Activated T-helper 17 cell treated with anti-CD3 and anti-CD28 coated beads, Interleukin-2, amount 50 U/mL, for 72 hours (primary cell): ENCODE results near the gene ANP32A. TPM values are rescaled to one million over a fixed set of nuclear protein-coding genes. Genes with fewer than 3 reads are reported as not detected.

Experiments used
- ATAC-seq: fragments of 150-1000 bp; cut with Tn5 transposase; replicated peaks from 2 replicates; pipeline ENCODE4 v1.10.0; 2021; ENCODE audit warnings: mild to moderate bottlenecking, moderate library complexity
- H3K27ac Mint-ChIP-seq: one replicate; pipeline ENCODE4 v1.8.0; 2022; ENCODE audit warnings: mixed read lengths
- H3K27me3 Mint-ChIP-seq: one replicate; pipeline ENCODE4 v1.8.0; 2022; ENCODE audit warnings: mixed read lengths
- H3K36me3 Mint-ChIP-seq: one replicate; pipeline ENCODE4 v1.8.0; 2022; ENCODE audit warnings: low read depth, mild to moderate bottlenecking, mixed read lengths
- H3K4me1 Mint-ChIP-seq: one replicate; pipeline ENCODE4 v1.8.0; 2022; ENCODE audit warnings: mixed read lengths
- H3K4me3 Mint-ChIP-seq: one replicate; pipeline ENCODE4 v1.8.0; 2022; ENCODE audit warnings: mild to moderate bottlenecking, mixed read lengths
- H3K9me3 Mint-ChIP-seq: one replicate; pipeline ENCODE4 v1.8.0; 2022; ENCODE audit warnings: mixed read lengths
- total RNA-seq, 2 donors: library from RNA; stranded (reverse); gene quantifications; one replicate each; pipeline ENCODE4 v1.2.3, GENCODE V29; 2022

The ANP32A gene
- total RNA-seq, 2 donors from 2014 or later = 130 to 221 TPM

DNA sequence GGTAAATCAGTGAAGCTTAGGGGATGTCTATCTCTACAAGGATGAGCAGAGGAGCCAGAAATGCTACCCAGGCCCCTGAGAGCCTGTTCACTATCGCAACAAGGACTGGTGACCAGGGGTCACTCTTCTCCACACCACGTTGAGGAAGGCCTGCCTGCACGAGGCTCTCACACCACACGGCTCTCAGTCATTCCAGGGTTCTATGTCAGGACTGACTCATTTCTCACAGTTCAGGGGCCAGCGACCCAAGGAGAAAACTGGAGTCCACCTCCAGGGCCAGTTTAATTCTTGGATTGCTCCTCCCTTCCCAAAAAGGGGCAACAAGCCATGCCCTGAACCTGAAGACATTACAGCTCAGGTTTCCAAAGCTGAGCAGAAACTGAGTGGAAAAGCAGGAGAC, 33.9 kb downstream of the ANP32A start:
- no peak overlapping the region for H3K4me3 Mint-ChIP-seq
- no peaks in the 10 kb centered on the region for H3K27me3 Mint-ChIP-seq
- H3K36me3 Mint-ChIP-seq = peaks cover 80% of the 10 kb centered on the region

DNA sequence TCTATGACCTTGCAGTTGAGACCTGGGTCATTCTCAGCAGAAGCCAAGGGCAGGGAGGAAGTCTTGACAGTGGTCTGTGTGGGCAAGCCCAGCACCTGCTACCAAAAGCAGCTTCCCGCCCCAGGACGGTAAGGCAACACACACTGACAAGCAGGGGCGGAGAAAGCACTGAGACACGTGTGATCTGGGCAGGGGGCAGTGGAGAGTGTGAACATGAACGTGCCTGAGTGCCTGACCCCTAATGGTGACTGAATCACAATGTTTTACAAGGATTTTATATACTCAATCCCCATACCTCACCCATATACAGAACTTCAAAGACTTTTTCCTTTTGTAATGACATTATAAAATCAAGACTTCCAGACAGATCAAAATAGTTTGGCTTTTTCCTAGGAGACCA, 35.2 kb downstream of the ANP32A start:
- Mint-ChIP-seq H3K9me3 (no peaks in the 10 kb centered on the region), H3K27me3 (no peaks in the 10 kb centered on the region), H3K27ac (peak overlapping the region; percentile 24), H3K4me3 (no peak overlapping the region), H3K4me1 (peaks cover 10% of the 10 kb centered on the region), H3K36me3 (peaks cover 91% of the 10 kb centered on the region)
- ATAC-seq = no peak

More for the DNA sequence above, 33.9 kb downstream of the ANP32A start:
- H3K9me3 Mint-ChIP-seq = no peaks in the 10 kb centered on the region
- ATAC-seq = no peak
- peak overlapping the region; percentile 24 for H3K27ac Mint-ChIP-seq
- H3K4me1 Mint-ChIP-seq = peaks cover 20% of the 10 kb centered on the region

DNA sequence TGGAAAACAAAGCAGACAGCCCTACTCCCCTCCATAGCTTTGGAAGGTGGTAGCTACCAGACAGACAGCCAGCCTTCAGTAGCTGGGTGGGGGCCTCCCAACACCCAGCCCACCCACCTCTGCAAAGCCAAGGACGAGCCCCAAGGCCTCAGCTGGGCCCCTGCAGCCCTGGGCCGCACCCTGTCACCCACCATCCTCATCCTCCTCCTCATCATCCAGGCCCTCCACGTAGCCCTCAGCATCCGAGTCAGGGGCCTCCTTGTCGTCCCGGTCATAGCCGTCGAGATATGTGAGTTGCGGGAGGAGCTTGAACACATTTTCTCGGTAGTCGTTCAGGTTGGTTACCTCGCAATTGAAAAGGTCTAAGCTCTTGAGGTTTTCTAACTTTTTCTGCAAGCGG, 36.5 kb downstream of the ANP32A start:
- Mint-ChIP-seq H3K36me3 (peaks cover 96% of the 10 kb centered on the region), H3K9me3 (no peaks in the 10 kb centered on the region), H3K27ac (peak overlapping the region; percentile 82), H3K4me1 (peaks cover 10% of the 10 kb centered on the region), H3K4me3 (no peak overlapping the region), H3K27me3 (no peaks in the 10 kb centered on the region)
- ATAC-seq = no peak

DNA sequence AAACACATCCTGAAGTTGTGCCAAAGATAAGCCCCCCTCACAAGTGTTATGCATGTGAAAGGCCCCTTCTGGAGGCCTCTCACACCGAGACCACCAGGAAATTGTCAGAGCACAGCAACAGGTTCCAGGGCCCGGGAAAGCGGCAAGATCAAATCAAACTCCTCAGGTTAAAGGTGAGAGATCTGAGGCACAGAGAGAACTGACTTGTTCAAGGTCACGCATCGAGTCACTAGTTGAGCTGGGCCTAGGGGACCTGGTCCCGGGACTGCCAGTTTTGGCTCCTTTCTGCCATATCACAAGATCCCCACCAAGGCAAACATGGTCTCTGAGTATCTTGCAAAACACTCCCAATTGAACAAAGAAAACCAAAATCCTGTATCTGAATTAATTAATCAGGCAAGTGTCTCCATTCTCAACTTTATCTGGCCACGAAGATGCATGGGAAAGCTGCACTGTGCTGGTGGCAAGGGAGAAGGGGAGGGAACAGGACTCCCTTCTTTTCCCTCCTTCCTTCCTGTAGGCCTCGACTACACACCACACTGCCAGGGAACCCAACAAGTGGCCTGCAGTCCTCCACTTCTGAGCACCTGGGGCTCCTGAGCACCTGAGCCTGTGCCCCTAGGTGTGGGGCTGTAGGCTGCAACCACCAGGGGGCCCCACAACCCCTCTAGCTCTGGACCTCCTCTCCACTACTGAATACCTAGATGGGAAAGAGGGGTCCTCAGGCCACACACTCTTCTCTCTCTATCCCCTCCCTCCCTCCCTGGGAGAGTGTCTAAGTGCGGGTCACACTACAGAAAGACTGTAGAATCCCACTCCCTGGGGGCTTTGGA, 37.3 kb downstream of the ANP32A start:
- Mint-ChIP-seq H3K4me3 (peak overlapping the region; percentile 17), H3K4me1 (peaks cover 10% of the 10 kb centered on the region), H3K9me3 (no peaks in the 10 kb centered on the region), H3K27me3 (no peaks in the 10 kb centered on the region), H3K27ac (peak overlapping the region; percentile 82), H3K36me3 (peaks cover 99% of the 10 kb centered on the region)
- ATAC-seq = peak; percentile 71

DNA sequence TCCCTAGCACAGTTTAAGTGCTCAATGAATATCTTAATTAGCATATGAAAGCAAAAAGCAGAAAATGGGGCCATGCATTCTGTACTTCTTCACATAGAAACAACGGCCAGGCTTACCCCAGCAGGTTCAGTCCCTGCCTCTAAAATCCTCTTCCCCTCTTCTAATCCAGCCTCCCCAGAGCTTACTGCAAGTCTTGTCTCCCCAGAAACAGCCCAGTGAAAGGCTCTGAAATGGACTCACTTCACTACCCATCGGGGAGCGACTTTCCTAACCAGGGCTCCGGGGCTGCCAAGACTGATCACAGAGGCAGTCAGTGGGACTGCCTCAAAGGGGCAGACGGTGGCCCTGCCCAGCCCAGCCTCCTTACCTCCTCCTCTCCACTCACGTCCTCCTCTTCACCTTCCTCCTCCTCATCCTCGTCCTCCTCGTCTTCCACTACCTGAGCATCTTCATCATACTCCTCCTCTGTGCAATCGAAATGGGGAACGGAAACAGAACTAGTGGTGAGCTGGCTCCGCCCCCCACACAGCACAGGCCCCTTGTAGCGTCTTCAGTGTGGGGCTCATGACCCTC, 38.0 kb downstream of the ANP32A start:
- H3K27me3 Mint-ChIP-seq = no peaks in the 10 kb centered on the region
- H3K9me3 Mint-ChIP-seq = no peaks in the 10 kb centered on the region
- peaks cover 10% of the 10 kb centered on the region for H3K4me1 Mint-ChIP-seq
- peaks cover 99% of the 10 kb centered on the region for H3K36me3 Mint-ChIP-seq
- no peak for ATAC-seq
- H3K27ac Mint-ChIP-seq = peak overlapping the region; percentile 82
- H3K4me3 Mint-ChIP-seq = peak overlapping the region; percentile 17

DNA sequence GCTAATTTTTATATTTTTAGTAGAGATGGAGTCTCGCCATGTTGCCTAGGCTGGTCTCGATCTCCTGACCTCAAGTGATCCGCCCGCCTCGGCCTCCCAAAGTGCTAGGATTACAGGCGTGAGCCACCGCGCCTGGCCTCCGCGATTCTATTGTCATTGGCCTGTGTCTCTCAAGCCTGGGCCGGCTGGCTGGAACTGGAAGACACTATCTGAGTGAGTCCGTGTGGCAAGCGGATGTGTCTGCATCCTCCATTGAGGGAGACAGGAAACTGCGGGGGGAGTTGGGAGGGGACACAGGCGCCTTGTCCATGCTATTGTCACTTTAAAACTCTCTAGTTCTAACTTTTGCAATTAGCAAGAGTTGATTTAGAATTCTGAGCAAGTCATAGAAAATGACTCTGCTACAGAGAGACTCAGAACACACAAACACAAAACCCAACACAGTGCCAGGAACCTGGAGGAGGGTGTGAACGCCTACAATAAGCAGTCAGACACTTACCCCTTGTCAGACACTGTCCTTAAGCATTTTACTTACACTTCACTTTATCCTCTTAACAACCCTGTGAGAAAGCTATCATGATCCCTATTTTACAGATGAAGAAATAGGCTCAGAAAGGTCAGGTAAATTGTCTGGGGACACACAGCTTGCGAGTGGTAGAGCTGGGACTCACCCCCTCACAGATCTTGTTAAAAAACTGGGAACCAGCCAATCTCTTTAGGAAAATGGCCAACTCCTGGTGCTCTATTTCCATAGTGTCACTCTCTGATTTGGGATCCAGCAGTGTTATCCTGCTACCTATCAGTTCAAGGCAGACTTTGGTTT, 38.7 kb downstream of the ANP32A start:
- Mint-ChIP-seq H3K36me3 (peaks cover 96% of the 10 kb centered on the region), H3K27me3 (no peaks in the 10 kb centered on the region), H3K9me3 (no peaks in the 10 kb centered on the region), H3K27ac (peak overlapping the region; percentile 78), H3K4me1 (peaks cover 10% of the 10 kb centered on the region), H3K4me3 (peak overlapping the region; percentile 9)
- peak; percentile 83 for ATAC-seq

DNA sequence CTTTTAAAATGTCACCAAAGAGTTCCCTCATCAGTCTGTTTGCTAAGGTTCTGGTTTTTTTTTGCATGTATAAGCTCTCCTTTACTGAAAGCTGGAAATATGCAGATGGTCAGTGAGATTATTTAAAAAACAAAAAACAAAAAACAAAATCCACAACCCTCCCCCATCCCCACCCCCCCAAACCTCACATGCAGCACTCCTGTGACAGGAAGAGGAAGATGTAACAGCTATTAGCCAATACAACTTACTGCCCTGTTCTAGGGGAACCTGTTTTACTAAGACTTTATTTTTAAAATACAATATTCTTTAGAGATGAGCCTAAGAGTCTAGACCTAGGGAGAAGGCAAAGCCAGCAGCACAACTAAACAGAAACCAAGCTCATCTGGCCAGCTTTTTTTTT, 39.5 kb downstream of the ANP32A start:
- no peak overlapping the region for H3K27ac Mint-ChIP-seq
- ATAC-seq = no peak
- no peaks in the 10 kb centered on the region for H3K9me3 Mint-ChIP-seq
- H3K4me3 Mint-ChIP-seq = no peak overlapping the region
- peaks cover 10% of the 10 kb centered on the region for H3K4me1 Mint-ChIP-seq
- peaks cover 89% of the 10 kb centered on the region for H3K36me3 Mint-ChIP-seq
- no peaks in the 10 kb centered on the region for H3K27me3 Mint-ChIP-seq

DNA sequence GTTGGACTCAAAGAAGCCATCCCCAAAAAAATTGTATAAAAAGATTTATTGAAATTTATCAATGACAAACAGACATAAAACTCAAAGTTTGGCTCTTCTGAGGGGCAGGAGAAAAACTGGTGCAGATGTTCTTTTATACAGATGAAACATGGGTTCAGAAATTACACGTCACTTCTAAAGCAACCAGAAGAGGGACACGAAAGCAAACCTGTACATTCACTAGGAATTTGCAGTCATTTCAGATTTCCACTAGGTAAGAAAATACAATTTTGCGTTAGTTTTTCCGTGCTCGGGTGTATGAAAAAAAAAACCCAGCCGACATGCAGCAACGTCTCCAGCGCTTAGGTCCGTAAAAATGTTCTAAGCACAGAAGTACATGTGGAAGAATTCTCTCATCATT, 41.8 kb downstream of the ANP32A start:
- H3K27ac Mint-ChIP-seq = no peak overlapping the region
- no peak overlapping the region for H3K4me3 Mint-ChIP-seq
- H3K4me1 Mint-ChIP-seq = peaks cover 10% of the 10 kb centered on the region
- peaks cover 65% of the 10 kb centered on the region for H3K36me3 Mint-ChIP-seq
- H3K9me3 Mint-ChIP-seq = no peaks in the 10 kb centered on the region
- ATAC-seq = no peak
- H3K27me3 Mint-ChIP-seq = no peaks in the 10 kb centered on the region

DNA sequence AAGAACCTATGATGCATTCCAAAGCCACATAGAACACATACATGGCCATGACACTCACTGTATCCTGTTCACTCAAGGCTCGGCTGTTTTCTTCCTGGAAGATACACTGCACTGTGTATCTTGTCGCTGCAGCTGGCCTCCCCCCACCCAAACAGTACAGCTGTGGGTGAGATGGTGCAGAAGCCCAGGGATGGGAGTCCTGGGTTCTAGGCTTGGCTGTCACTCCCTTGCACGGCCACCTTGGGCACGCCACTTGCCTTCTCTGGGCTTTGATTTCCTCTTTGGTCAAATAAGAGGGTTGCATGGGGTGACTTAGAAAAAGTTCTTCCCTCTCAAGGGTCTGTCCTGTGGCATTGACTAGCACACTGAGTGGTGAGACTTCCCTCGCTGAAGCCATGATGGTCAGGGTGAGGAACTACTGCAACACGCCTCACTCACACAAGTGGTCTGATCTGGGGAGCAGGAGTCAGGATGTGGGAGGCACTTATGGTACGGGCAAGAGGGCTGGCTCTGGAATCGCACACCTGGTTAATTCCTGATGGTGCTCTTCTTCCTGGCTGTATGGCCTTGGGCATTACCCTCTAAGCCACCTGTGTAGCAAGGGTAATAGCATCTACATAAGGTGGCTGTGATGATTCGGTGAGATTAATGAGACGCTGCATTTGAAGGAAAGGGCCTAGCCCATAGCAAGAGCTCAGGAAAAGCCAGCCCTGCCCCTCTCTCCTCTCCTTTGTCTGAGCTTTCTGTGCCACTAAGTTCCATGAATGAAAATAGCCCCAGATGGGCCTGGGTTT, 44.0 kb downstream of the ANP32A start:
- Mint-ChIP-seq H3K4me1 (peaks cover 4% of the 10 kb centered on the region), H3K27me3 (no peaks in the 10 kb centered on the region), H3K9me3 (no peaks in the 10 kb centered on the region), H3K4me3 (no peak overlapping the region), H3K36me3 (peaks cover 43% of the 10 kb centered on the region), H3K27ac (no peak overlapping the region)
- no peak for ATAC-seq

DNA sequence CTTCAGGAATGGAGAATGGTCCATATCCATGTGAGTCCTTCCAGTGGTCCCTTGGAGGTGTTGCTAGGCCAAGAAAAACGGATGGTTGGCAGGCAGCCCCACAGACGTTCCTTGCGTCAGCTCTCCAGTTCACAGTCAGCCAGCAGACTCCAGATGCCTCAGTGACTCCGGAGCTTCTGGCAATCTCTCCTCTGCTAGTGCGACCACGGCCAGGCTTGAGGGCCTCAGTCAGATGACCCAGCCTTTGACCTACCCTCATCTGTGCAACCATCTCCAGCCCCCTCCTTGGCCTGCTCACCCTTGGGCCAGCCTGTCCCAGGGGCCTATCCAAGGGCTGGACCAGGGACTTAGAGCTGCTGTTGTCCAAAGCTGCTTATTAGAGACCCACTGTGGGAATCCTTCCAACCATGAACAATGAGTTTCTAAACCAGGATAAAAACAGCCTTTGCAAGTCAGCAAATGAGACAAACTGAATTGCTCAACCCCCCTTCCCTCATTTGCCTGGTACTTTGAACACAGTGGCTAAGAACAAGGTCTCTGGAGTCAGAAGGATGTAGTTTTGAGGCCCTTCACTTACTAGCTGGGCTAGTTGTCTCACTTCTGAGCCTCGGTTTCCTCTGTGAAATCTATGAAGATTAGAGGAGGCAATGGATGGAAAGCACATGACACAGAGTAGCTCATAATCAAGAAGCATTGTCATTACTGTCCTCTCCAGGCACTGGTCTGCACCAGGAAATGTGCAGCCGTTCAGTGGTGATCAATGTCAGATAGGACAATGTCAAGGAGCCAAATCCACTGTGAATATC, 44.8 kb downstream of the ANP32A start:
- no peaks in the 10 kb centered on the region for H3K27me3 Mint-ChIP-seq
- H3K27ac Mint-ChIP-seq = no peak overlapping the region
- H3K9me3 Mint-ChIP-seq = no peaks in the 10 kb centered on the region
- peaks cover 6% of the 10 kb centered on the region for H3K4me1 Mint-ChIP-seq
- peaks cover 36% of the 10 kb centered on the region for H3K36me3 Mint-ChIP-seq
- no peak for ATAC-seq
- H3K4me3 Mint-ChIP-seq = no peak overlapping the region

DNA sequence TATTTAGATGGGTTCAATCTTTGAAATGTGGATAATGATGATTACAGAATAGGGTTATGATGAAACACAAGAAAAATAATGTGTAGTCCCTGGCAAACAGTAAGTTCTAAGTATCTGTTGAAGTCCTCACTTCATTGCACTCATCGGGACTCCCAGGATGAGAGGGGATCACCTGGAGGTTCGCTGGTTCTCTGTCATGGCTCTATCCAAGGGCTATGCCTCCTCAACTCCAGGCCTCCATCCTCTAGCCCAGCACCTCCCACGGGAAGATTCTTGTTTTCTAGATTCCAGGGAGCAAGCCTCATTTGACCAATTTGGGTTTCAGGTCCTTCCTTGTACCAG, 45.5 kb downstream of the ANP32A start:
- Mint-ChIP-seq H3K27ac (no peak overlapping the region), H3K4me3 (no peak overlapping the region), H3K36me3 (peaks cover 30% of the 10 kb centered on the region), H3K4me1 (peaks cover 6% of the 10 kb centered on the region), H3K27me3 (no peaks in the 10 kb centered on the region), H3K9me3 (no peaks in the 10 kb centered on the region)
- ATAC-seq = no peak

DNA sequence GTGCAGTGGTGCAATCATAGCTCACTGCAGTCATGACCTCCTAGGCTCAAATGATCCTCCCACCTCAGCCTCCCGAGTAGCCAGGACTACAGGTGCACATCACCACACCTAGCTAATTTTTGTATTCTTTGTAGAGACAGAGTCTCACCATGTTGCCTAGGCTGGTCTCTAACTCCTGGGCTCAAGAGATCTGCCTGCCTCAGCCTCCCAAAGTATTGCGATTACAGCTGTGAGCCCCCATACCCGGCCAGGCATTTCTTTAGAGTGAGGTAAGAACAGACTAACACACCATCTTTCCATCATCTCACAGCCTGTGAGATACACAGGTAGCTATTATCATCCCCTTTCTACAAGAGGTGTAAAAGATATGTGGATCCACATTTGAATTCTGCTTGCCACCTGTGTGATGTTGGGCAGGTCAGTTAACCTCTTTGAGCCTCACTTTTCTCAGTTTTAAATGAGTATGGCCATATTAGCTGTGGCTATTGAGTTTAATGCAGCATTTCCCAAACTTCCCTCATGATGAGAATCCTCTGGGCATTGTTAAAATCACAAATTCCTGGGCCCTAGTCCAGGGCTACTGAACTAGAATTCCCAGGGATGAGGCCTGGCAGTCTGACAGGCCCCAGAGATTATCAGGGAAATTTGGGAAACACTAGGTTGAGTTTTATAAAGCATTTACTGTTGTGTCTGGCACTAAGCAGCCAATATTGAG, 46.0 kb downstream of the ANP32A start:
- Mint-ChIP-seq H3K27me3 (no peaks in the 10 kb centered on the region), H3K4me1 (peaks cover 6% of the 10 kb centered on the region), H3K27ac (no peak overlapping the region), H3K9me3 (no peaks in the 10 kb centered on the region), H3K36me3 (peaks cover 24% of the 10 kb centered on the region), H3K4me3 (no peak overlapping the region)
- no peak for ATAC-seq

DNA sequence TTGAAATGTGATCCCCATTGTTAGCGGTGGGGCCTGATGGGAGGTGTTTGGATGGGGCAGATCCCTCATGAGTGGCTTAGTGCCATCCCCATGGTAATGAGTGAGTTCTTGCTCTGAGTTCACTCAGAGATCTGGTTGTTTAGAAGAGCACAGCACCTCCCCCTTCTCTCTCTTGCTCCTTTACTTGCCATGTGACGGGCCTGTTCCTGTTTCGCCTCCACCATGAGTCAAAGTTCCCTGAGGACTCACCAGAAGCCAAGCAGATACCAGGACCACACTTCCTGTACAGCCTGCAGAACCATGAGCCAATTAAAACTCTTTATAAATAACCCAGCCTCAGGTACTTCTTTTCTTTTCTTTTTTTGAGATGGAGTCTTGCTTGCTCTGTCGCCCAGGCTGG, 46.6 kb downstream of the ANP32A start:
- Mint-ChIP-seq H3K4me1 (peaks cover 6% of the 10 kb centered on the region), H3K27ac (no peak overlapping the region), H3K9me3 (no peaks in the 10 kb centered on the region), H3K4me3 (no peak overlapping the region), H3K27me3 (no peaks in the 10 kb centered on the region), H3K36me3 (peaks cover 19% of the 10 kb centered on the region)
- ATAC-seq = peak; percentile 11
